Gastrocnemius medialis (tissue), 4 donors: ENCODE data around the gene SRPX. TPM values are rescaled to one million over a fixed set of nuclear protein-coding genes. Genes with fewer than 3 reads are reported as not detected.

Experiments
- ATAC-seq, 2 donors: fragments of 150-250 bp; one replicate each; pipeline ENCODE4 v1.9.1; 2016
- DNase-seq, 2 donors: peaks; one replicate each; pipeline ENCODE4 v3.0.0-alpha.2; 2019
- H3K27ac ChIP-seq, 4 donors: fragments of 200-600 bp; sonication (generic); 1 replicate in 1 of 4; 2 replicates in 3 of 4; pipeline ENCODE4 v1.5.1; 2016 to 2018; ENCODE audit warnings: mild to moderate bottlenecking in 2 of 4, moderate library complexity in 1 of 4
- H3K27me3 ChIP-seq, 3 donors: fragments of 200-600 bp; sonication (generic) in 2 of 3; 1 replicate in 1 of 3; 2 replicates in 2 of 3; pipeline versions ENCODE4 v1.5.1 to v1.6.0; 2016 to 2019; ENCODE audit warnings: mild to moderate bottlenecking in 1 of 3, moderate library complexity in 1 of 3
- H3K36me3 ChIP-seq, 2 donors: fragments of 200-600 bp; sonication (generic) in 1 of 2; one replicate each; pipeline ENCODE4 v1.5.1; 2017 to 2018
- H3K4me1 ChIP-seq, 2 donors: fragments of 200-600 bp; sonication (generic) in 1 of 2; one replicate each; pipeline ENCODE4 v1.5.1; 2016 to 2017; ENCODE audit warnings: mild to moderate bottlenecking in 2 of 2
- H3K4me3 ChIP-seq, 4 donors: fragments of 200-600 bp; sonication (generic) in 3 of 4; 1 replicate in 1 of 4; 2 replicates in 3 of 4; pipeline ENCODE4 v1.5.1; 2016 to 2019; ENCODE audit warnings: mild to moderate bottlenecking in 2 of 4
- H3K9me3 ChIP-seq, 3 donors: fragments of 200-600 bp; sonication (generic) in 2 of 3; 1 replicate in 1 of 3; 2 replicates in 2 of 3; pipeline ENCODE4 v1.5.1; 2016 to 2019
- POLR2A ChIP-seq, 2 donors: fragments of 450-650 bp; IDR thresholded peaks; one replicate each; pipeline ENCODE4 v1.6.1; 2017; ENCODE audit warnings: antibody characterized with exemption in 2 of 2, mild to moderate bottlenecking in 2 of 2, moderate library complexity in 2 of 2
- in situ Hi-C, 4 donors: fragments of 200-750 bp; cut with MboI; loops; one replicate each; pipeline versions ENCODE4 v1.15.0 to v1.8.0; 2017; ENCODE audit warnings: low sequenced_read_pairs in 4 of 4
- intact Hi-C: fragments of 100-400 bp; cut with DNase I; formaldehyde crosslinking; loops from one replicate; pipeline ENCODE4 v1.15.1; 2023; ENCODE audit warnings: low total_unique reads
- total RNA-seq, 4 donors: library from RNA; depleted of rRNA; stranded (reverse); fragments of >200 nt; gene quantifications; one replicate each; pipeline versions ENCODE4 v1.1.0 to v1.2.3, GENCODE V29; 2016
- TF ChIP-seq, protein P1 (sequence below), 5 experiments: fragments of 450-650 bp in 3 of 5; fragments of 200-600 bp in 2 of 5; sonication (generic) in 2 of 5; IDR thresholded peaks in 4 of 5; conservative IDR thresholded peaks in 1 of 5; 1 replicate in 4 of 5; 2 replicates in 1 of 5; pipeline ENCODE4 v1.5.1; 2016 to 2019; ENCODE audit warnings: antibody characterized with exemption in 5 of 5, mild to moderate bottlenecking in 3 of 5, moderate library complexity in 3 of 5

SRPX gene
- total RNA-seq, 4 donors from 2014 or later: 8.6 to 48.3 (median 36.6) TPM

DNA sequence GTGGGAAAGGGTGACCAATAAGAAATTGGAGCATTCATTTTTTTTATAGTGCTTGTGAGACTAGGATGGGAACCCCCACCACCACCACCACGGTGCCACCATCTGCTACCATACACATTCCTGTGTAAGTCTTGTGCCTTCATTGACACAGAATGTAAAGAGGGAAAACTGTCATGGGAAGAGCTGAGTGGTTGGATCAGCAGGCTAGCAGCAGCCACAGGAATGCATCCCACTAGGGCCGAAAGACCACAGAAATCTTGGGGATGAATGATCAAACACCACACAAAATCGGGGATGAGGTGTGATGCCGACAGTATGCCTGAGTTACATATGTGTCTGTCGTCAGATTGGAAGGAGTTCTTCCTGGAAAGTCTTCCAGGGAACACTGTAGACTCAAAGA is 69.2 kb downstream of the SRPX start:
- DNase-seq: no peak
- no peaks in the 10 kb centered on the region for H3K36me3 ChIP-seq
- no peak for ATAC-seq
- in situ Hi-C loops: loop anchor here in 1 of 4 donors (25.0 kb wide), 1 partner anchor 239 kb away; no protein-coding TSS in a partner anchor
- H3K27ac ChIP-seq: no peak overlapping the region
- TF ChIP-seq, protein P1, sequence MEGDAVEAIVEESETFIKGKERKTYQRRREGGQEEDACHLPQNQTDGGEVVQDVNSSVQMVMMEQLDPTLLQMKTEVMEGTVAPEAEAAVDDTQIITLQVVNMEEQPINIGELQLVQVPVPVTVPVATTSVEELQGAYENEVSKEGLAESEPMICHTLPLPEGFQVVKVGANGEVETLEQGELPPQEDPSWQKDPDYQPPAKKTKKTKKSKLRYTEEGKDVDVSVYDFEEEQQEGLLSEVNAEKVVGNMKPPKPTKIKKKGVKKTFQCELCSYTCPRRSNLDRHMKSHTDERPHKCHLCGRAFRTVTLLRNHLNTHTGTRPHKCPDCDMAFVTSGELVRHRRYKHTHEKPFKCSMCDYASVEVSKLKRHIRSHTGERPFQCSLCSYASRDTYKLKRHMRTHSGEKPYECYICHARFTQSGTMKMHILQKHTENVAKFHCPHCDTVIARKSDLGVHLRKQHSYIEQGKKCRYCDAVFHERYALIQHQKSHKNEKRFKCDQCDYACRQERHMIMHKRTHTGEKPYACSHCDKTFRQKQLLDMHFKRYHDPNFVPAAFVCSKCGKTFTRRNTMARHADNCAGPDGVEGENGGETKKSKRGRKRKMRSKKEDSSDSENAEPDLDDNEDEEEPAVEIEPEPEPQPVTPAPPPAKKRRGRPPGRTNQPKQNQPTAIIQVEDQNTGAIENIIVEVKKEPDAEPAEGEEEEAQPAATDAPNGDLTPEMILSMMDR (IDR thresholded peaks at IDR 0.05 in 4 of 5, conservative IDR thresholded peaks at IDR 0.05 in 1 of 5): no peak
- no peak for TF ChIP-seq POLR2A (IDR thresholded peaks at IDR 0.05)
- H3K4me3 ChIP-seq: no peak overlapping the region
- no peaks in the 10 kb centered on the region for H3K9me3 ChIP-seq
- intact Hi-C loops: no loop called here
- peaks cover 0 to 3% (median 0%) of the 10 kb centered on the region in 3 donors for H3K27me3 ChIP-seq
- H3K4me1 ChIP-seq: no peaks in the 10 kb centered on the region

DNA sequence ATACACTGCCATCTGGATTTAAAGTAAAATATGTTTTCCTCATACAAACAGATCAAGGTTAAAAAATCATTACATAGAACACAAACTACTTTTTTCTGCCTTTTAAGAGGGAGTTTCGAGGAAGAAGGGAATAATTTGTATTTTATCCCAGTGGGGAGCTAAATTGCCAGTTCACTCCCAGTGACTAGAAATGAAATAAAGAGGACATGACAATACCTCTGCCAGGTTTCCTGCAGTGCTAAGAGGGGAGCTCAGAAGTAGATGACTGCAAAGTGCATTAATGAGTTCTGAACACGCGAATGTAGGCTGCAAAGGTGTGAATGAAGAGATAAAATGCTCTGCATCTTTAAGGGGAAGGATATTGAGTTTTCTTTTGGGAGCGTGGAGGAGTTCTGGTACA is 69.7 kb downstream of the SRPX start:
- no peak for TF ChIP-seq POLR2A (IDR thresholded peaks at IDR 0.05)
- TF ChIP-seq, protein P1 (IDR thresholded peaks at IDR 0.05 in 4 of 5, conservative IDR thresholded peaks at IDR 0.05 in 1 of 5): no peak
- Histone ChIP-seq H3K27ac (no peak overlapping the region), H3K4me3 (no peak overlapping the region), H3K4me1 (no peaks in the 10 kb centered on the region), H3K36me3 (no peaks in the 10 kb centered on the region), H3K27me3 (peaks cover 0 to 3% (median 0%) of the 10 kb centered on the region in 3 donors), H3K9me3 (no peaks in the 10 kb centered on the region)
- in situ Hi-C loops: loop anchor here in 1 of 4 donors (25.0 kb wide), 1 partner anchor 239 kb away; no protein-coding TSS in a partner anchor
- no peak for DNase-seq
- ATAC-seq: no peak
- intact Hi-C loops: no loop called here

DNA sequence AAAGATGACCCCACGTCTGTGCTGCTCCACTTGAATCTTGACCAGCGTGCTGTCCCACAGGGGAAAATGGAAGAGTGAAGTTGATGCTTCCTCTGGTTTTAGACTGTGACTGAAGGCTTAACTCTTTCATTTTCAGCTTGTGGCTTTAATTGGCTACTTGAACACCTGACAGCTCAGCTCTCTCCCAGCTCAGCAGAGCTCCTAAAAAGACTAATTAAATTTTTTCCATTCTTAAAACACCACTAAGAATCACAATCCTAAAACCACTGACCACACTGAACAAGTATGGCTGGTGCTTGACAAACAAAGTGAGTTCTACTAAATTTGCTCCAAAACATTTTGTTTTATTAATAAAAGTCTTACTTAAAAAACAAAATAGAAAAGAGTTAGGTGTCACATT is 71.7 kb downstream of the SRPX start:
- Histone ChIP-seq H3K36me3 (no peaks in the 10 kb centered on the region), H3K4me1 (no peaks in the 10 kb centered on the region), H3K9me3 (no peaks in the 10 kb centered on the region), H3K4me3 (no peak overlapping the region), H3K27me3 (peaks cover 0 to 3% (median 0%) of the 10 kb centered on the region in 3 donors), H3K27ac (no peak overlapping the region)
- DNase-seq: no peak
- in situ Hi-C loops: no loop called here
- no peak for ATAC-seq
- TF ChIP-seq, protein P1 (IDR thresholded peaks at IDR 0.05 in 4 of 5, conservative IDR thresholded peaks at IDR 0.05 in 1 of 5): no peak
- no peak for TF ChIP-seq POLR2A (IDR thresholded peaks at IDR 0.05)
- intact Hi-C loops: no loop called here

DNA sequence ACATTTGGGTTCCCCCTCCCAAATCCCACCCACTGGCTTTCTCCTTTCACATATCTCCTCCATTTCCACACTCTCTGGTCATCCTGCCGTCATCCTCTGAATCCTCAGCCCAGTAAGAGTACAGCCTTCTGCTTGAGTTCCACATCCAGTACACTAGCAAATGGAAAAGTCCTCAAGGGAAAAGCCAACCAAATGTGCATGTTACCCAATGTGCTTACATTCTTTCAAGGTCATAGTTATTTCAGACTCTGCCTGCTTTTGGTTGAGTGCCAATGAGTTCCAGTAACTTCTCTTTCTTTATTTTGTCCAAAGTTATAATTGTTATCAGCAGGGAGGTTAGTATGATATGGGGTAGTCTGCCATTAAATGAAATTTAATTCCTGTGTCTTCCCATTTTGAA is 78.1 kb downstream of the SRPX start:
- no peaks in the 10 kb centered on the region for H3K27me3 ChIP-seq
- H3K27ac ChIP-seq: no peak overlapping the region
- no peaks in the 10 kb centered on the region for H3K4me1 ChIP-seq
- no peak for DNase-seq
- no peak for ATAC-seq
- H3K9me3 ChIP-seq: no peaks in the 10 kb centered on the region
- H3K36me3 ChIP-seq: no peaks in the 10 kb centered on the region
- intact Hi-C loops: no loop called here
- TF ChIP-seq, protein P1 (IDR thresholded peaks at IDR 0.05 in 4 of 5, conservative IDR thresholded peaks at IDR 0.05 in 1 of 5): no peak
- TF ChIP-seq POLR2A (IDR thresholded peaks at IDR 0.05): no peak
- in situ Hi-C loops: no loop called here
- no peak overlapping the region for H3K4me3 ChIP-seq

DNA sequence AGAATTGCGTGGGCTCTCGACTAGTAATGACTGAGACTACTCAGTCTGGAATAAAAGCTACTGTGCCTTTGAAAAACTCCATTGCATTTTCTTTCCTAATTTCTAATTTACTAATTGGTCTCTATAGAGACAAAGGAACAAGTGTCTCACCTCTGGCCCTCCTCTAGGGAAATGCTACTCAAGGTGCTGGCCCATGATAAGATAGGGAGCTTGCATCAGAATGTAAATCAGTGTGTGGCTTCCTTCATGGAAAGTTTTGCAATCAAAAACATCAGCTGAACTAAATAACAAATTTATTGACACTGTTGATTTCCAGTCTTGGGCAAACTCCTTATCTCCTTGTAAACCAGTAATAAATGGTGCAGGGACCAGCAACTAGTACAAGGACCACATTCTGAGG is 81.8 kb downstream of the SRPX start:
- TF ChIP-seq, protein P1 (IDR thresholded peaks at IDR 0.05 in 4 of 5, conservative IDR thresholded peaks at IDR 0.05 in 1 of 5): no peak
- TF ChIP-seq POLR2A (IDR thresholded peaks at IDR 0.05): no peak
- DNase-seq (no peak), ATAC-seq (no peak)
- in situ Hi-C loops (no loop called here), intact Hi-C loops (no loop called here)
- H3K4me1 ChIP-seq: no peaks in the 10 kb centered on the region
- H3K27me3 ChIP-seq: no peaks in the 10 kb centered on the region
- H3K36me3 ChIP-seq: no peaks in the 10 kb centered on the region
- H3K27ac ChIP-seq: no peak overlapping the region
- H3K9me3 ChIP-seq: no peaks in the 10 kb centered on the region
- H3K4me3 ChIP-seq: no peak overlapping the region
